PFSK-1 (cell line): ENCODE data around the gene SPIRE2.

Experiments
- FOXP2 ChIP-seq: optimal IDR thresholded peaks from 2 replicates; pipeline ENCODE3; 2011; ENCODE audit warnings: borderline replicate concordance, control low read depth, inconsistent platforms; ENCODE audit not compliant: insufficient read depth; ENCODE audit errors: extremely low read length, extremely low read depth
- POLR2AphosphoS5 ChIP-seq: IDR thresholded peaks from 2 replicates; pipeline ENCODE4 v1.6.1; 2012; ENCODE audit warnings: low read depth, mild to moderate bottlenecking, control low read depth, low read length, moderate library complexity
- SIN3A ChIP-seq: IDR thresholded peaks from 2 replicates; pipeline ENCODE4 v1.6.1; 2012; ENCODE audit warnings: mild to moderate bottlenecking, low read length, moderate library complexity, borderline replicate concordance; ENCODE audit not compliant: insufficient read depth
- TAF1 ChIP-seq: IDR thresholded peaks from 2 replicates; pipeline ENCODE4 v1.6.1; 2012; ENCODE audit warnings: low read length, control low read depth, borderline replicate concordance; ENCODE audit not compliant: insufficient read depth
- TF ChIP-seq, protein P1 (sequence below), 2 experiments: IDR thresholded peaks; 2 replicates each; pipeline versions ENCODE4 v1.6.1 to v1.8.0; 2011 to 2012; ENCODE audit warnings: low read depth in 2 of 2, low read length in 2 of 2, control low read depth in 1 of 2, inconsistent platforms in 1 of 2, mild to moderate bottlenecking in 1 of 2, moderate library complexity in 1 of 2; ENCODE audit not compliant: insufficient read depth in 1 of 2

DNA sequence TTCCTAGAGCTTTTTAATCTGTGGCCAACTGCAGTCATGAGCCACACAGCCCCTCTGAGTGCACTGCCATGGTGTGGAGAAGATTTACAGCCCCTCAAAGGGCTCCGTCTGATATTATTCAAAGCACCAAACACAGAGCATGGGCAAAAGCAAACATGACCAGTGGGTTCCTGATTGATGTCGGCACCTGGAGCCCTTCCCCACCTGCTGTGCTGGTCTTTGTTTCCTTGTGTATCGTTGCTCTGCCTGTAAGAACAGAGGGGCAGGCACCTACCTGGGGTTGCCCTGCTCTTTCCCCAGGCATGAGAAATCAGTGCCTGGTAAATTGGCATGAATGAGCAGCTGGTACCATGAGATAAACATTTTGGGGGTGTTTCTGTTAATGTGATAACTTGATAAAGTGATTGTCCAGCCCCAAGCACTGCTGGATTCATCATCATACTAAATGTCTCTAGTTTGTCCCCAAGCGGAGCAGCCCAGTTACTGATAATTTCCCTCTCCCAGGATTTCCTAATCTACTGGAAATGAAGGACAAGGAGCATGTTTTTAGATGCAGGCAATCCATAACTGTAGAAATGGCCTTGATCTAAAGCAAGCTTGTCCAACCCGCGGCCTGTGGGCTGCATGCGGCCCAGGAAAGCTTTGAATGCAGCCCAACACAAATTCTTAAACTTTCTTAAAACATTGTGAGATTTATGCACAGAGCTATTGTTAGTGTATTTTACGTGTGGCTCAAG lies 5.0 kb upstream of the SPIRE2 start:
- TF ChIP-seq SIN3A (no peak), TAF1 (no peak), POLR2AphosphoS5 (no peak), FOXP2 (no peak)
- TF ChIP-seq, protein P1, sequence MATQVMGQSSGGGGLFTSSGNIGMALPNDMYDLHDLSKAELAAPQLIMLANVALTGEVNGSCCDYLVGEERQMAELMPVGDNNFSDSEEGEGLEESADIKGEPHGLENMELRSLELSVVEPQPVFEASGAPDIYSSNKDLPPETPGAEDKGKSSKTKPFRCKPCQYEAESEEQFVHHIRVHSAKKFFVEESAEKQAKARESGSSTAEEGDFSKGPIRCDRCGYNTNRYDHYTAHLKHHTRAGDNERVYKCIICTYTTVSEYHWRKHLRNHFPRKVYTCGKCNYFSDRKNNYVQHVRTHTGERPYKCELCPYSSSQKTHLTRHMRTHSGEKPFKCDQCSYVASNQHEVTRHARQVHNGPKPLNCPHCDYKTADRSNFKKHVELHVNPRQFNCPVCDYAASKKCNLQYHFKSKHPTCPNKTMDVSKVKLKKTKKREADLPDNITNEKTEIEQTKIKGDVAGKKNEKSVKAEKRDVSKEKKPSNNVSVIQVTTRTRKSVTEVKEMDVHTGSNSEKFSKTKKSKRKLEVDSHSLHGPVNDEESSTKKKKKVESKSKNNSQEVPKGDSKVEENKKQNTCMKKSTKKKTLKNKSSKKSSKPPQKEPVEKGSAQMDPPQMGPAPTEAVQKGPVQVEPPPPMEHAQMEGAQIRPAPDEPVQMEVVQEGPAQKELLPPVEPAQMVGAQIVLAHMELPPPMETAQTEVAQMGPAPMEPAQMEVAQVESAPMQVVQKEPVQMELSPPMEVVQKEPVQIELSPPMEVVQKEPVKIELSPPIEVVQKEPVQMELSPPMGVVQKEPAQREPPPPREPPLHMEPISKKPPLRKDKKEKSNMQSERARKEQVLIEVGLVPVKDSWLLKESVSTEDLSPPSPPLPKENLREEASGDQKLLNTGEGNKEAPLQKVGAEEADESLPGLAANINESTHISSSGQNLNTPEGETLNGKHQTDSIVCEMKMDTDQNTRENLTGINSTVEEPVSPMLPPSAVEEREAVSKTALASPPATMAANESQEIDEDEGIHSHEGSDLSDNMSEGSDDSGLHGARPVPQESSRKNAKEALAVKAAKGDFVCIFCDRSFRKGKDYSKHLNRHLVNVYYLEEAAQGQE (IDR thresholded peaks at IDR 0.05; ENCODE audit: insufficient read depth in 1 of 2, low read depth in 2 of 2, low read length in 2 of 2) = no peak
